Activated CD4-positive, alpha-beta T cell treated with anti-CD3 and anti-CD28 coated beads, Interleukin-2, amount 50 U/mL, for 4 hours (primary cell): ENCODE data around the gene USP22.

Source experiments
- DNase-seq, 2 experiments: peaks; one replicate each; pipeline ENCODE4 v3.0.0-alpha.2; 2020

USP22 gene

DNA sequence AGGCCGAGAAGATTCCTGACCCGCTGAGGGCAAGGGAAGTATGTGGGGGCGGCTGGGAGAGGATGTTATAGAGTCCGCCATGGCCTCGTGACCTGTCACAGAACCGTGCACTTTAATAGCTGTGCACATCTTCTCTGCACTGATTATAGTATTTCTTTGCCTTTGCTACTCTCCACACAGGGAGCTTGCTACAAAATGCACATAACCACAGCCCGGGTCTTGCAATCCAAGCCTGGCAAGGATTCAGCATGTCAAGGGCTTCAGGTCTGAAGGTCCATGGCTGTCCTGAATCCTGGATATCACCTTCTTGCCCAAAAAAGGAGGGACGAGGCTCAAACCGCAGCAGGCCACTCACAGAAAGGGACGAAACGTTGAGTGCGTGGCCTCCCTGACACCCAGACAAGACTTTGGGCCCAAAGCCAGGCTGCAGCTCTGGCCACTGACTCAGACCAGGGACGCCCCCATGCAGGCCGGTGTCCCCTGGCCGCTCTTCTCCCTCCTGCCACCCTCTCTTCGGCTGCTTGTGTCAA is 43.7 kb downstream of the USP22 start:
- no peak for DNase-seq

DNA sequence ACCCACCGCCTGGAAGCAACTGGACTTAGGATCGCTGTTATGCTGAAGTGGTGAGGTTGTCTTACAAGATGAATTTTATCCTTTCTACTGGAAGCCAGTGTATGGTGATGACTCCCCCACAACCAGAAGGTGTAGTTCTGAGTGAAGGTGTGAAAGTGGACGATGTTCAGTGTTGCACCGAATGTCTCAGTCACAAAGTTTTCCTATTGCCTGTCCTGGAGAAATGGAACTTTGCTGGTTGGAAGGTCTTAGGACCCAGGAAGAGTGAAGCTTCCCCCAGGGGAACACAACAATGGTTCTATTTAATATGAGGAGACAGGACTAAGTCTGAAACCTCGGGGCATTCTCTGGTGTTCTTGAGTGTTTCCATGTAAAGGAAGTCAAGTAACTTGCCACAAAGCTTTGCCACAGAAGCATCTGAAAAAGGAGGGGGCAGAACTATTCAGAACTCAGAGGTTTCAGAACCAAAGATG is 44.2 kb downstream of the USP22 start:
- DNase-seq, result no peak

DNA sequence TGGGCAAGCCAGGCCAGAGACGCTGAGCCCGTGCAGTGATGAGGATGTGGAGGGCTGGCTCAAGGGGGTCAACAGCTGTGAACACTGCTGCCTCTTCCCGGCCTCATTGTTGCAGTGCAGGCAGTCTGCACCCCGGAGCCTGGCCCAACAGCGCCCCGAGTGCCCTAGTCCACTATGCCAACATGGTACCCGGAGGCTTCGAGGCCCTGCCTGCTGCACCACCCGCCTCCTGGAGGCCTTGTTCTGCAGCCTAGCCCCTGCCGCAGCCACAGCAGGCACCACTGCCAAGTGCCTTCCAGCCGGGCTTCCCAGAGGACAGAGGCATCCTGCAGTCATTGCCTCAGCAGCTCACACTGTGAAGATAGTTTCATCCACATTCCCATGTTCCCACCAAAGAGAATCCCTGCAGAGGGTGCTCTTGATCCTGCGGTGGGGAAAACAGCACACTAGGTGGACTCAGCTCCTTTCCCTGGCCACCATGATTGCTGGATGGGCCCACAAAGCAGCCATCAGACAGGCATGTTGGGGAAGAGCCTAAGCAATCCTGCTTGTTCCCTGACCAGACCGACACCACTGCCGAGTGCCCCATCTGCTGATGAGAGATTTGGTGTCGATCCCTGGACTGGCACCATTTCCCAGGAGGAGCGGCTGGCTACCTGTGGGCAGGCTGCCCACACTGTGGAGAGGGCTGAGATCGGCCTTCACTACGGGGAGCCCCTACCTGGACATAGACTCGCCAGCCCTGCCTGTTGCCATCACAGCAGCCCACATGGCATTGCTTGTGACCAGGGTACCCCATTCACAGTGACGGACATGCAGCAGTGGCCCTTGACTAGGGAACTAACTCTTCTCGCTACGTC is 44.9 kb downstream of the USP22 start:
- DNase-seq, result no peak

DNA sequence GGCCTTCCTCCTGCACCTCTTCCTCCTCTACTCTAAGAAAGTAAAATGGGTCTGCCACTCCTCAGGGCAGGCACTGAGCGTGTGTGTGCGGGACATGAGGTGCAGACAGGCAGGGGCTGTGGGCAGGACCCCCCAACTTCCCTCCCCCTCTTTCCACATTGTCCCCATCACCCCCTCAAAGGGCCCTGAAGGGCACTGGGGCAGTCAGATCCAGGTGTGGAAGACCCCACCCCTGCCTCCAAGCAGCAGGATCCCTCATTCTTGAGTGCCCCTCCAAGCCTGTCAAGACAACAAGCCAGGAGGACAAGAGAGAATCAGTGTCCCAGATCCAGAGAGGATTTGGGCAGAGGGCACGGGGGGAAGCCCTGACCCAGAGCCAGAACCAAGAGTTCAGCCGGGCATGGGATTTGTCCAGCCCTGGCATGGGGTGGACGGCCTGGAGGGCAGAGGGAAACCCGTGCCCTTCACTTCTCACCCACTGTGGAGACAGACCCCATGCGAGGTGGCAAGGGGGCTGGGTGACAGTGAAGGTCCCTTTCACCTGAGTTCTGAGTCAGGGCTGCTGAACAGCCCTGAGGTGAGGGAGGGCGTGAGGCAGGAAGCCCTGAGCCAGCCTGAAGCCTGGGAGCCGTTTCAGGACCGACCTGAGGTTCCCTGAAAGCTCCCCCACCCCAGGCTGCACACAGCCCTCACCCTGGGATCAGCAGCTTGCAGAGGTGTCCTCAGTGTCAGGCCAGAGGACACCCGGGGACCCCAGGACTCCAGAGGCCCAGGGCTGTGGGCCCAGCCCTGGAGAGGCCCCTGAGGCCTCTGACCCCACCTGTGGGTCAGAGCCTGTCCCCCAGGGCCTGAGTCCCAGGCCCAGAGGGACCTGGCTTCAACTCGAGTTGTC is 45.8 kb downstream of the USP22 start:
- DNase-seq, result no peak

DNA sequence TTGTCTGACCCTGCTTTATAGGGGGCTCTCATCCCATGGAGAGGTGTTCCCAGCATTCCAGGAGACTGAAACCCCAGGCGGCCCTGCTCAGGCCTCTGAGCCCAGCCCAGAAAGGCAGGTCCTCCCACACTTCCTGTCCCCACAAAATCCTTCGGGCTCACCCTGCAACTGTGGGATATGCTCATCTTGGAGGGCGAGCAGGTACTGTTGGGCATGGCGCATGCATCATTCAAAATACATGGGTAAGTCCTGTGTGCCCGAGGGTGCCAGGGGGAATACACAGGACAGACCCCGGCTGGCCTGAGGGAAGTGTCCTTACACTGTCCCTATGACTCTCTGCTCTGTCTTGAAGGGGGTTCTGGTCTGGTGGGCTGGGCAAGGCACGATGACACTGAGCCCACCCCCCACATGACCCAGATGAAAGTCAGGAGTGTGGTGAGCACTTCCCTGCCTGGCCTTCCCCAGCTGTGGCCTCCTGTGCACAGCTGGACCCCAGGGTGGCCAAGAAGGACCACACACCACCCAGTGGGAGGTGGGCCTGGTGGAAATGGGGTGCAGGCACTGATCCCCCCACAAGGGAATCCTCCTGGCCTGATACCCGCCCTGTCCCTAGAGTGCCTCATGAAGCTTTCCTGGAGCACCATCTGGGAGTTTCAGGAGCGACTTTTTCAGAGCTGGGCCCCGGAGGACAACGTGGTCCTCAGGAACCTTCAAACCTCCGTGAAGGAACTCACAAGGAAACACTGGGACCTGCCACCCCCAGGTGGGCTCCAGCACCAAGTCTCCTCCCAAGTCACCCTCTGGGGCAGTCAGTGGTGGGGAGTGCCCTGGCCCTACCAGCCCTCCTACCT is 46.7 kb downstream of the USP22 start:
- DNase-seq, result no peak

DNA sequence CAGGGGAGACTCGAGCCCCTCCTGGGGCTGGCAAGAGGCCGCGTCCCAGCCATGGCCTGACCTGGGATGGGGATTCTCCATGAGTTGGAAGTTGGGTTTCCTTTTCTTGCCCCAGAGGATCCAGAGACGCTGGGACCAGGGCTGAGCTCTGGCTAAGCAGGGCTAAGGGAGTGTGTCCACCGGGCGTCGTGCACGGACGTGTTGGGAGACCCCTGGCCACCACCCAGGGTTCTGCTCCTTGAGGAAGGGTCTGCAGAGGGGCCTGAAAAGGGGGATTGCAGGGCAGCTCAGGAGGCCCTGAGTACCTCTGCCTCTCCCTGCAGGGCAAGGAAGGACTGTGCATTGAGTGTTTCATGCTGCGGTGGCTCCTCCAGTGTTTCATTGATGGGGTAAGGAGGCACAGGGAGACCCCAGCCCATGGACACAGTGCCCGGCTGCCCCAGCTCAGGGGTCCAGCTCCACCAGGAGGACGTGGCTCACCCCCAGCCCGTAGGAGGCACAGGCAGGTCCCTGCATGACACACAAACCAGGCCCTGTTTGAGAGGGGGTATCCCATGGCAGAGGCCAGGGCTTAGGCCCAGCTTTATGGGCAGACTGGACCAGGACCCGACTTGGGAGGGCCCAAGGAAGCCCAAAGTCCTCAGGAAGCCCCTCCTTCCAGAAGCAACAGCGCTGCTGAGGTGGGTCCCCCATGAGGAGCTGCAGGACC is 47.5 kb downstream of the USP22 start:
- no peak for DNase-seq

DNA sequence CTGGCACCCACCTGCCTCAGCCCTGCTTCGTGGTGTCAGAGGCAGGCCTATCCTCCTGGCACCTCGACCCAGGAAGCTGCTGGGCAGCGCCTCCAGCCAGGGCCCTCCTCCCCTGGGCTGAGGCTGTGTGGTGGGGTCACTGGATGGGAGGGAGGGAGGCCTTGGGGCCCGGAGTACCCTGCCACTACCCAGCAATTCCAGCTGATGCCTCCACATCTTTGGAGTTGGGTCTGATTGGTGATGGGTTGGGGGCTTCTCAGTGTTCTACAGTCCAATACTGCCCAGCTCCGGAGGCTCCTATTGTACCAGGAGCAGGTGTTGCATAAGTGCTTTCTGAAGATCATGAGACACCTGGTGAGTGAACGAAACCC is 48.0 kb downstream of the USP22 start:
- no peak for DNase-seq

DNA sequence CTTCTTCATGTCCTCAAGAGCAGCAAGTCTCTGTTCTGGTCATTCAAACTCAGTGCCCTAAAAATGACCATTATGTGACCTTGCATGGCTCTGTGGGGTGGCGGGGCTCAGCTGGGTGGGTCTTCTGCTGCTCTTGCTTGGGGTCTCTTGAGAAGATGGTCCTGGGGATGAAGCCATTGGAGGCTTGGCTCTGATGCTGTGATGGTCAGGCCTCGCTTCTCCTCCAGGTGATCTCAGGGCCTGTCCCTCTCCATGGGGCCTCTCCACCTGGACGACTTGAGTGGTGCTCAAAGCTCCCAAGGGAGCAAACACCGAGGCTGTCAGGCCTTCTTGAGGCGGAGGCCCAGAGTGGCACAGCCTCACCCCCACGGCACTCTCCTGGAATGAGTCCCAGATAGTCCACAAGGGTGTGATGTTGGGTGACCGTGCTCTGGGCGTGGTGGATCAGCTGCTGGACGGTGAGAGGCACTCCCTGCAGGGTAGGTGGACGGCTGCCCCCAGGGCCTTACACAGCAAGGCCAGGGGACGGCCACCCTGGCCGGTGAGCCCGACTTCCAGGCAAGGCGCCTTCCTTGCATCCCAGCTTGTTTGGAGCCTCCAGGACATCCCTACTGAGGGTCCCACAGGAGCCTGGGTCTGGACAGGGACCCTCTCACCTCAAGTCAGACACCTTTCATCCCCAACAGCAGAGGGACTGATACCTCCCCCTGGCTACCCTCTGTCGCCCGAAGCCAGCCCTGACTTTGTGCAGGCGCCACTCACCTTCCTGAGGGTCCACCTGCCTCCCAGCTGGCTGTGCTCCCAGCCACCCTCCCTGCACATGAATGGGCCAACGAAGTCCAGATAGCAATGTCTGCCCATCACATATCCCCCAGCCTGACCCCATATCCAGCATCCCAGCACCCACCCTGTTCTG is 48.7 kb downstream of the USP22 start:
- DNase-seq, result no peak

DNA sequence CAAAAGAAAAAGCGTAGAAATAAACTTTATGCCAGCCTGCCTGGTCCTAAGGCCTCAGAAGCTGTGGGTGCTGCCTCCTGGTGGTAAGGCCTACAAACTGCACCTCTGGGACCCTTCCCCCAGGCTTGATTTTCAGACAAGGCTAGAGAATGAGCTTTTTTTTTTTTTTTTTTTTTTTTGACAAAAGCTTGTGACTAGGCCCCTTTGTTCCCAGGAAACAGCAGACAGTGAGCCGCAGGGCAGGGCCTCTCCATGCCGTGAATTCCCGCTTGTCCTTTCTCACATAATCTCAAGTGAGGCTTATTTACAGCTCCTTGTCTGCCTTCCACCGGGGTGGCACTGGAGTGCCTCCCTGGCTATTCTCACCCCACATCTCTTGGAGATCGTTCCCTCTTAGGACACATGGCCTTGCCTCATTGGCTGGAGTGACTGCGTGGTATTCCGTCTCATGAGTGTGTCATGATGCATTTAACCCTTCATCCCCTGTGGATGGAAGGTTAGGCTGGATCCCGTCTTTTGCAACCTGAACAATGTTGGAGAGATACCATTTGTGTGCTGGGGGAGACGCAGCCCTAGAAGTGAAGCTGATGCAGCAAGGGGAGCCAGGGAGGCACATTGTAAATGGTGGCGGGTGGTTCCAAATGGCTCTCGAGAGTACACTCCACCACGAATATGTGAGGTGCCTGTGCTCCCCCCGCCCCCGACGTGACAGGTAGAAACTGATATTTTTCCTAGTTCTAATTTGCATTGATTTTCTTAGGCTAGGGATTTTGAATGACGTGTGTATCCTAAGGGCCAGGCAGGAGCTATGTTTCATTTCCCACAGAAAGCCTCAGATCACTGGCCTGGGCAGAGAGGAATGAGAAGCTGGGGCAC is 49.6 kb downstream of the USP22 start:
- DNase-seq, result peak; percentile 52 to 53

DNA sequence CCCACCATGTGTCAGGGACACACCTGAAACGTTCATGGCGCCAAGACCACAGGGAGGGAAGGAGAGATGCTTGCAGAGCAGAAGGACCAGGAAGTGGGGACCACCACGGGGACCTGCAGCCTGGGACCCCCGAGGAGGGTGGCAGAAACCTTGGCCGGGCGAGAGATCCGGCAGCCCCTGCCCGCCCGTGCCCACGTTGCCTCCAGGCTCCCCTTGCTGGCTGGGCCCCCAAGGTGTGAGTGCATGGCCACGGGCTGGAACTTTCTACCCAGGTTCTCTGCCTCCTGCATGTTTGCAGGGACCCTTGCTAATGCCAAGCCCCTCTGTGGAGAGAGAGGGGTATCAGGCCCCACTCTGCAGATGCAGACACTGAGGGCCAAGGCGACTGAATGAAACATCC is 50.4 kb downstream of the USP22 start:
- no peak for DNase-seq

DNA sequence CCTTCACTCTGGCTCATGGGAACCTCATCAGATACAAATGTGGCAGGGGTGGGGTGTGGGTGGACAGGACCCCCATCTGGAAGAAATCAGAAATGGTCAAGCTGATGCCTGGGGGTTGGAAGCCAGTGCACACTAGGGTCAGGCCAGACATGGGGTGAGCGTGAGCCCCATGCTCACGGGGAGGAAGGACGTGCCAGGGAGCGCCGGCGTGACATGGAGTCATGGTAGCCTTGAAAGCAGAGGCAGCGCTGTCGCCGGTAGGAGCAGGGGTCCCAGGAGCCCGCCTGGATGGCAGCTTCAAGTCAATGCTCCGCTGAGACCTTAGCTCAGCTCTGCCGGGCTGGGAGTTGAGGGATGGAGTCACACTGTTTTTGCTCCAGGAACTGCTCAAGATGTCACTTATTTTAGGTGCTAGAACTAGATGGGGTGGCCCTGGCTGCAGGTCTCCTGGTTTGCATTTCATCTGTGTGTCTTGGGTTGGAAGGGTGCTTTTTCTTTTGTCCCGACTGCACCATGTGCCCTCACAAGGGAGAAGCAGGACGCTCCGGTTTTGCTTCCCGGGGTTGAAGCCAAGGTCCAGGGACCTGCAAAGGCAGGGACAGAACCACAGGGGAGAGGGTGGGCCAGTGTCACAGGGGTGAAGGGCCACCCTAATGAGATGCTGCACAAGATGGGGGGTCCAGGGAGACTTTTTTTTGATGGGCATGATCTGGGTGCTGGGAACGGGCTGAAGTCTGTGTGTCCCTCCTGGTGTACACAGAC is 51.4 kb downstream of the USP22 start:
- no peak for DNase-seq

DNA sequence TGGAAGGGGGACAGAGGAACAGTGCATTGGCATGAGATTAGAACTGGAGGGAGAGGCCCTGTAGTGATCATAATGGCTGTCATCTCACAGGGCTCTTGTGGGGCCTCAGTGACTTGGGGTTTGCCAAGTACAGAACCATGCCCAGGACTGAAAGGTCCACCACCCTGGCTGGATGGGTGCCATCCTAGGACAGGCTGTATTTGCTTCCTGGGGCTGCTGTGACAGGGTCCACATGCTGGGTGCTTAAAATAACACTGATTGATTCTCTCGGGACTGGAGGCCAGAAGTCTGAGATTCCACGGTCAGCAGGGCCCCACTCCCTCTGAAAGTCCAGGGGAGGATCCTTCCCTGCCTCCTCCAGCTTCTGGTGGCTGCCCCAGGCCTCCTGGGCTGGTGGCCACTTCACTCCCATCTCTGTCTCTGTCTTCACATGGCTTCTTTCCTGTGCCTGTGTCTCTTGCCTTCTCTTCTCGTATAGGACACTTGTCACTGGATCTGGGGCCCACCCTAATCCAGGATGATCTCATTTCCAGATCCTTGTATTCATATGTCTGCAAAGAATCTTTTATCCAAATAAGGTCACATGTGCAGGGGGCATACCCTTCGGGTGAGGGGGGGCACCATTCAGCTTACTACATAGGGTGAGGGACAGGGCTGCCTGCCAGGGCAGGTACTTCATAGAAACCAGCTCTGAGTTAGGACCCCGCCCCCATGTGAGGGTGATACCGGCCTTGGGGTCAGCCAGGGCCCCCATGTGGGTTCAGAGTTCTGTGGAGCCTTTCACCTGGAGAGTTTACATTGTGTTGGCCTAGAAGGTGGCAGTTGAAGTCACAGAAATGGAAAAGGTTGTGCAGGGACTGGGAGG is 52.6 kb downstream of the USP22 start:
- DNase-seq, result no peak

DNA sequence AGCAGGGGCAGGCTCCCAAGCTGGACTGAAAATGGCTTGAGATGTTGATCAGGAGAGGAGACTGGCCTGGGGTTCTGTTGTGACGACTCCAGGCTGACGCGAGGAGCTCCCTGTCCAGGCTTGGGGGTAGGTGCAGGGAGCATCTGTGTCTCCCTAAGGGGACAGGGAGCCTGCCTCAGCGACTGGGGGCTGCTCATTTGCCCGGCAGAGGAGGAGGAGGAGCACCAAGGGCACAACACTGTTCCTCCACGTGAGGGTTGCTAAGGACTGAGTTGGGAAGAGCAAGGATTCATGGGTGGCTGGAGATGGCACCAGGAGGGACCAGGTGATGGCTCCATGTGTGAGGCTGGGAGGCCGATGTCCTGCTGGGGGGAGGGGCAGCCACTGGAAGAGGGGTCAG is 53.3 kb downstream of the USP22 start:
- DNase-seq, result no peak

DNA sequence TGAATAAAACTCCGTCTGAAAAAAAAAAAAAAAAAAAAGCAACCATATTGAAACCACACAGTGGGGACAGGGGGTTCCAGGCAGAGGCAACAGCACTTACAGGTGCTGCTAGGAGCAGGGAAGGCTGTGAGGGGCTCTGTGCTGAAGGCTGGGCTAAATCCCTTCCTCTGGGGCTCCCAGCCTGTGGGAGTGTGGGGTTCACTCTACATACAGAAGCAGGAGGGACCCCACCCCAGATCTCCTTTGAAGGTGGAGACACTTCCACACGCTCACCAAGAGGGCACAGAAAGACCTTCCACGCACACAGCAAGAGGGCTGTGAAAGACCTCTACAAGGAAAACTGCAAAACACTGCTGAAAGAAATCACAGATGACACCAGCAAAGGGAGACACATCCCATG is 53.9 kb downstream of the USP22 start:
- no peak for DNase-seq

DNA sequence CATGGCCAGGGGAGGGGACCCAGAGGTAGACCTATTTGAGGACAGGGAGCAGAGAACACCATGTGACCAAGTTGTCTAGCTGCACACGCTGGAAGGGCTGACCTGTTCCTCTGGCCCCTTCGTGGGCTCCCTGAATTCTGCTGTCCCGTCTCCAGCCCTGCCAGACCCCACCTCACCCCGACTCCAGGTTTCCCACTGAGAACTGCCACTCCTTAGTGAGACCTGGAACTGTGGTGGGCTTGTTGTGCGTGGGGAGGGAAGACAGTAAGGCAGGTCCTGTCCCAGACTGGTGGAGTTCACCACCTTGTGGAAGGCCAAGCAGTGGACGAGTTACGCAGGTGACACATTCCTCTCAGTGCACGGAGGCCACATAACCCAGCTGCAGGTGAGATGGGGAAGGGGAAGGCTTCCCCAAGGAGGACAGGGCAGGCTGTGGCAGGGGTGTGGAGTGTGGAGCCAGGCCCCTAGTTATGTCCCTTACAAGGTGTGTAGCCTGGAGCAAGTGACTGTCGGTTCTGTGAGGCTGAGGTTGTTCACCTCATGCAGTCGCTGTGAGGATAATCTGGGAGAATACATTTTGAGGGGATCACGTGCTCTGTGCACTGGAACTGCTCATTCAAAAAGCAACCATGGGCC is 54.7 kb downstream of the USP22 start:
- no peak for DNase-seq

DNA sequence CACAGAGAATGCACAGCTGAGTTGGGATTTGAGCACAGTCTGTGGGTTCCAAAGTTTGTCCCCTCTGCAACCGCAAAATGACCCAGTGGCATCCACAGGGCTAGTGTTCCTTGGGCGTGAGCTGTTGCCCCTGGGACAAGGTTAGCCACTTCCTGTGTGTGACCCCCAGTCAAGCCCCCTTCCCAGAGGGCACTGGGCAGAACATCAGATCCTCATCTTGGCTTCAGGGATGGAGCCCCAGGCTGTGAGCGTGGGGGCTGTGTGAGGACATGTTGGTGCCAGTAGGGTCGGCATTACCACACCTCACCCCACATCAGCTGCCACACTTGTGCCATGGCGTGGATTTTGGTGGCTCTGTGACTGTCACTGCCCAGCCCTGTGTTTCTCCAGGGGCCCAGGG is 55.3 kb downstream of the USP22 start:
- no peak for DNase-seq

DNA sequence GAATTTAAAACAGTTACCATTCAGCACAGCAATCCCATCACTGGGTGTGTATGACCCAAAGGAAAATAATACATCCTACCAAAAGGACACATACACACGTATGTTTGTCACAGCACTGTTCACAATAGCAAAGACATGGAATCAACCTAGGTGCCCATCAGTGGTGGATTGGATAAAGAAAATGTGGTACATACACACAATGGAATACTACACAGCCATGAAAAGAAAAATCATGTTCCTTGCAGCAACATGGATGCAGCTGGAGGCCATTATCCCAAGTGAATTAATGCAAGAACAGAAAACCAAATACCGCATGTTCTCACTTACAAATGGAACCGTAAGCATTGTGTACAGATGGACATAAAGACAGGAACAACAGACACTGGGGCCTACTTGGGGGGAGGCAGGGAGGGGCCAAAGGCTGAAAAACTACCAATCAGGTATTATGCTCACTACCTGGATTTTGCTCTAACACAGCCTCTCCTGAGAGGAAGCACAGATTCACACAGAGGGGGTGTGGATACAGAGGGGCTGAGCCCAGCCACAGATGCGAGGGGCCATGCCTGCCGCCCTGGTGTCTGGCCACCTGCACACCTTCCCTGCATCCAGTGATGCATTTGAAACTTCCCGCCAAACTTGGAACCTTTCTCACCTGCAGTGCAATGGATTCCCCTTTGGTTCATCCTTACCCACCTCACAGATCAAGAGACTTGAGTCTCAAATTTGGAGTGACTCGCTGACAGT is 55.9 kb downstream of the USP22 start:
- DNase-seq, result no peak
